NCI-H146 (cell line): ENCODE data around the gene HSFX1.

Source experiments
- DNase-seq: peaks from one replicate; lab custom pipeline; 2025; lab: John Stamatoyannopoulos, UW

Gene HSFX1

GRCh38 chrX:149804102-149804501, 30.2 kb downstream of the HSFX1 start:
- no peak for DNase-seq

- no peak for DNase-seq
Measured at GRCh38 chrX:149807747-149808458, 34.0 kb downstream of the HSFX1 start.

GRCh38 chrX:149818652-149819051, 44.8 kb downstream of the HSFX1 start:
- no peak for DNase-seq

- no peak for DNase-seq
Measured at GRCh38 chrX:149819371-149819770, 45.5 kb downstream of the HSFX1 start.

GRCh38 chrX:149825424-149825823, 51.6 kb downstream of the HSFX1 start:
- no peak for DNase-seq
